DND-41 (cell line): Measurements from ENCODE around the gene WDPCP.
A peak's percentile ranks its signal among the peaks of the same experiment; 100 is the strongest.
"Not testable (repeated sequence)": the region's sequence is repeated elsewhere in the genome, so short reads cannot be mapped to it uniquely, and the experiment has no call there.

Experiments
- ATAC-seq: fragments of 200-7000 bp; cut with Tn5 transposase; 3 replicates; pipeline ENCODE4 v1.9.1; 2021; ENCODE audit warnings: low read depth; ENCODE audit not compliant: insufficient read depth
- DNase-seq: peaks from one replicate; pipeline ENCODE4 v3.0.0-alpha.2; 2020
- H2AFZ ChIP-seq: 2 replicates; pipeline ENCODE4 v1.6.0; 2012; ENCODE audit warnings: low read depth, low read length
- H3K27ac ChIP-seq: 2 replicates; pipeline ENCODE4 v1.5.1; 2012; ENCODE audit warnings: low read length, inconsistent platforms
- H3K27me3 ChIP-seq: fragments of 200-600 bp; sonication (generic); 2 replicates; pipeline ENCODE4 v1.6.0; 2012; ENCODE audit warnings: low read length, mild to moderate bottlenecking, inconsistent platforms; ENCODE audit not compliant: insufficient read depth, poor library complexity
- H3K36me3 ChIP-seq: 2 replicates; pipeline ENCODE4 v1.5.1; 2012; ENCODE audit warnings: low read length, inconsistent platforms; ENCODE audit not compliant: insufficient read depth
- H3K4me1 ChIP-seq: 2 replicates; pipeline ENCODE4 v1.5.1; 2012; ENCODE audit warnings: mild to moderate bottlenecking, low read length; ENCODE audit not compliant: insufficient read depth
- H3K4me2 ChIP-seq: 2 replicates; pipeline ENCODE4 v1.6.0; 2012; ENCODE audit warnings: mild to moderate bottlenecking, moderate library complexity, low read length, inconsistent platforms; ENCODE audit not compliant: insufficient read depth
- H3K4me3 ChIP-seq, 2 experiments: fragments of 200-600 bp in 1 of 2; shearing (Covaris generic) in 1 of 2; 2 replicates each; pipeline ENCODE4 v1.5.1; 2012 to 2016; ENCODE audit warnings: inconsistent platforms in 2 of 2, low read length in 2 of 2, mild to moderate bottlenecking in 2 of 2, low read depth in 1 of 2, moderate library complexity in 1 of 2
- H3K79me2 ChIP-seq: 2 replicates; pipeline ENCODE4 v1.6.0; 2012; ENCODE audit warnings: low read length, inconsistent platforms; ENCODE audit not compliant: insufficient read depth
- H3K9ac ChIP-seq: 2 replicates; pipeline ENCODE4 v1.6.0; 2012; ENCODE audit warnings: low read depth, mild to moderate bottlenecking, inconsistent platforms, low read length, moderate library complexity
- H3K9me3 ChIP-seq: 2 replicates; pipeline ENCODE4 v1.5.1; 2012; ENCODE audit warnings: low read length, moderate library complexity, mild to moderate bottlenecking, inconsistent platforms; ENCODE audit not compliant: insufficient read depth, severe bottlenecking
- H4K20me1 ChIP-seq: 2 replicates; pipeline ENCODE4 v1.6.0; 2012; ENCODE audit warnings: low read length; ENCODE audit not compliant: insufficient read depth
- CTCF ChIP-seq: IDR thresholded peaks from 2 replicates; pipeline ENCODE4 v1.5.1; 2012; ENCODE audit warnings: borderline replicate concordance, low read length, moderate library complexity, mild to moderate bottlenecking; ENCODE audit not compliant: poor library complexity, severe bottlenecking; ENCODE audit errors: extremely low read depth
- EZH2 ChIP-seq: IDR thresholded peaks from 3 replicates; pipeline ENCODE4 v1.6.1; 2012; ENCODE audit warnings: borderline replicate concordance, low read depth, mild to moderate bottlenecking, moderate library complexity, low read length, inconsistent platforms; ENCODE audit not compliant: severe bottlenecking

Gene WDPCP

GRCh38 chr2:63557819-63558218, 30.5 kb downstream of the WDPCP start:
- not testable (repeated sequence) for H4K20me1 ChIP-seq, H3K27me3 ChIP-seq, DNase-seq, H3K36me3 ChIP-seq, H3K4me1 ChIP-seq, H3K4me2 ChIP-seq, H3K9ac ChIP-seq, H3K9me3 ChIP-seq, H3K27ac ChIP-seq, H3K79me2 ChIP-seq, H3K4me3 ChIP-seq, H2AFZ ChIP-seq
- ATAC-seq = peak; percentile 74

- Histone ChIP-seq H3K9ac (no peak overlapping the region), H3K4me1 (peaks cover 3% of the 10 kb centered on the region; the same call in 1 of the 2 replicates), H4K20me1 (no peaks in the 10 kb centered on the region), H3K9me3 (peaks cover 2% of the 10 kb centered on the region), H3K4me3 (no peak overlapping the region), H3K27me3 (no peaks in the 10 kb centered on the region), H3K4me2 (no peak overlapping the region), H3K27ac (no peak overlapping the region), H2AFZ (no peak overlapping the region), H3K36me3 (no peaks in the 10 kb centered on the region), H3K79me2 (peaks cover 7% of the 10 kb centered on the region; the same call in 1 of the 2 replicates)
- TF ChIP-seq EZH2 (no peak), CTCF (no peak)
- DNase-seq = no peak
- ATAC-seq = no peak
These were observed 32.3 kb downstream of the WDPCP start for GRCh38 chr2:63555931-63556330.

GRCh38 chr2:63555299-63555698, 33.0 kb downstream of the WDPCP start:
- Histone ChIP-seq H3K27ac (no peak overlapping the region), H3K79me2 (peaks cover 7% of the 10 kb centered on the region; the same call in 1 of the 2 replicates), H4K20me1 (no peaks in the 10 kb centered on the region), H3K36me3 (no peaks in the 10 kb centered on the region), H3K4me1 (peaks cover 5% of the 10 kb centered on the region), H2AFZ (no peak overlapping the region), H3K27me3 (no peaks in the 10 kb centered on the region), H3K4me3 (no peak overlapping the region), H3K9me3 (peaks cover 2% of the 10 kb centered on the region), H3K4me2 (no peak overlapping the region), H3K9ac (no peak overlapping the region)
- no peak for TF ChIP-seq CTCF
- no peak for TF ChIP-seq EZH2
- ATAC-seq (no peak), DNase-seq (no peak)

- H3K36me3 ChIP-seq = no peaks in the 10 kb centered on the region
- DNase-seq = no peak
- H3K9me3 ChIP-seq = no peaks in the 10 kb centered on the region
- peaks cover 7% of the 10 kb centered on the region; the same call in 1 of the 2 replicates for H3K79me2 ChIP-seq
- H3K9ac ChIP-seq = no peak overlapping the region
- TF ChIP-seq CTCF (no peak), EZH2 (no peak)
- no peak overlapping the region for H3K4me3 ChIP-seq
- no peak for ATAC-seq
- H2AFZ ChIP-seq = no peak overlapping the region
- no peaks in the 10 kb centered on the region for H3K27me3 ChIP-seq
- H3K27ac ChIP-seq = no peak overlapping the region
- H4K20me1 ChIP-seq = no peaks in the 10 kb centered on the region
- peaks cover 11% of the 10 kb centered on the region for H3K4me1 ChIP-seq
- no peak overlapping the region for H3K4me2 ChIP-seq
These were observed 35.2 kb downstream of the WDPCP start for GRCh38 chr2:63553049-63553448.
